SK-N-SH treated with all-trans-retinoic acid at 6 μM for 48 hours (cell line): Measurements from ENCODE around the gene WDR20.

Source experiments
- ATAC-seq: fragments of 200-7000 bp; cut with Tn5 transposase; 3 replicates; pipeline ENCODE4 v1.9.1; 2020; ENCODE audit warnings: mild to moderate bottlenecking, moderate library complexity
- ARNTL ChIP-seq: fragments of 450-650 bp; formaldehyde crosslinking; IDR thresholded peaks from 2 replicates; pipeline ENCODE4 v1.5.0; 2020; ENCODE audit warnings: low read depth, mild to moderate bottlenecking, moderate library complexity, borderline replicate concordance
- BACH2 ChIP-seq: fragments of 250-450 bp; sonication (Bioruptor Pico); IDR thresholded peaks from 2 replicates; pipeline ENCODE4 v1.9.0; 2021; ENCODE audit warnings: mild to moderate bottlenecking, borderline replicate concordance
- CSRNP3 ChIP-seq: fragments of 250-450 bp; sonication (Bioruptor Pico); IDR thresholded peaks from 2 replicates; pipeline ENCODE4 v1.5.1; 2021; ENCODE audit warnings: mild to moderate bottlenecking, moderate library complexity
- ESRRG ChIP-seq: fragments of 250-450 bp; sonication (Bioruptor Pico); IDR thresholded peaks from 2 replicates; pipeline ENCODE4 v1.6.1; 2021; ENCODE audit warnings: mild to moderate bottlenecking
- GLIS3 ChIP-seq: fragments of 250-450 bp; sonication (Bioruptor Pico); IDR thresholded peaks from 2 replicates; pipeline ENCODE4 v1.5.0; 2020; ENCODE audit warnings: mild to moderate bottlenecking, moderate library complexity
- ISL1 ChIP-seq: fragments of 250-450 bp; sonication (Bioruptor Pico); IDR thresholded peaks from 2 replicates; pipeline ENCODE4 v2.1.2; 2022; ENCODE audit warnings: mild to moderate bottlenecking, moderate library complexity
- OSR1 ChIP-seq: fragments of 250-450 bp; sonication (Bioruptor Pico); IDR thresholded peaks from 2 replicates; pipeline ENCODE4 v1.8.0; 2022; ENCODE audit warnings: moderate library complexity, mild to moderate bottlenecking, inconsistent platforms
- POU6F1 ChIP-seq: fragments of 250-450 bp; sonication (Bioruptor Pico); IDR thresholded peaks from 2 replicates; pipeline ENCODE4 v1.8.0; 2021; ENCODE audit warnings: low read depth, mild to moderate bottlenecking, moderate library complexity, borderline replicate concordance
- RARB ChIP-seq: fragments of 250-450 bp; sonication (Bioruptor Pico); IDR thresholded peaks from 2 replicates; pipeline ENCODE4 v1.8.0; 2021; ENCODE audit warnings: mild to moderate bottlenecking, moderate library complexity
- SNAI2 ChIP-seq: fragments of 250-450 bp; sonication (Bioruptor Pico); IDR thresholded peaks from 2 replicates; pipeline ENCODE4 v1.5.0; 2020; ENCODE audit warnings: mild to moderate bottlenecking, moderate library complexity
- TCF4 ChIP-seq: fragments of 250-450 bp; sonication (Bioruptor Pico); IDR thresholded peaks from 2 replicates; pipeline ENCODE4 v1.8.0; 2021; ENCODE audit warnings: mild to moderate bottlenecking, moderate library complexity, borderline replicate concordance
- TOX ChIP-seq: fragments of 250-450 bp; sonication (Bioruptor Pico); IDR thresholded peaks from 2 replicates; pipeline ENCODE4 v1.8.0; 2021; ENCODE audit warnings: mild to moderate bottlenecking, moderate library complexity, borderline replicate concordance
- ZC3H10 ChIP-seq: fragments of 250-450 bp; sonication (Bioruptor Pico); IDR thresholded peaks from 2 replicates; pipeline ENCODE4 v1.5.1; 2021; ENCODE audit warnings: mild to moderate bottlenecking, moderate library complexity
- ZFP3 ChIP-seq: fragments of 250-450 bp; sonication (Bioruptor Pico); IDR thresholded peaks from 2 replicates; pipeline ENCODE4 v1.5.0; 2020; ENCODE audit warnings: mild to moderate bottlenecking, moderate library complexity
- ZFP30 ChIP-seq: fragments of 450-650 bp; formaldehyde crosslinking; IDR thresholded peaks from 2 replicates; pipeline ENCODE4 v1.5.0; 2022; ENCODE audit warnings: mild to moderate bottlenecking, moderate library complexity
- ZNF565 ChIP-seq: fragments of 450-650 bp; formaldehyde crosslinking; conservative IDR thresholded peaks from 2 replicates; pipeline ENCODE4 v1.5.0; 2020; ENCODE audit warnings: low read depth, mild to moderate bottlenecking, moderate library complexity
- ZNF70 ChIP-seq: fragments of 450-650 bp; formaldehyde crosslinking; IDR thresholded peaks from 2 replicates; pipeline ENCODE4 v1.5.0; 2020; ENCODE audit warnings: mild to moderate bottlenecking, moderate library complexity
- ZNF8 ChIP-seq: fragments of 450-650 bp; formaldehyde crosslinking; IDR thresholded peaks from 2 replicates; pipeline ENCODE4 v1.5.0; 2020; ENCODE audit warnings: mild to moderate bottlenecking, moderate library complexity
- TF ChIP-seq, protein P1 (sequence below): fragments of 250-450 bp; sonication (Bioruptor Pico); IDR thresholded peaks from 2 replicates; pipeline ENCODE4 v1.8.0; 2020; ENCODE audit warnings: mild to moderate bottlenecking, moderate library complexity, borderline replicate concordance
- TF ChIP-seq, protein P2 (sequence below): fragments of 250-450 bp; sonication (Bioruptor Pico); IDR thresholded peaks from 2 replicates; pipeline ENCODE4 v1.5.0; 2020; ENCODE audit warnings: mild to moderate bottlenecking, moderate library complexity

WDR20 gene

DNA sequence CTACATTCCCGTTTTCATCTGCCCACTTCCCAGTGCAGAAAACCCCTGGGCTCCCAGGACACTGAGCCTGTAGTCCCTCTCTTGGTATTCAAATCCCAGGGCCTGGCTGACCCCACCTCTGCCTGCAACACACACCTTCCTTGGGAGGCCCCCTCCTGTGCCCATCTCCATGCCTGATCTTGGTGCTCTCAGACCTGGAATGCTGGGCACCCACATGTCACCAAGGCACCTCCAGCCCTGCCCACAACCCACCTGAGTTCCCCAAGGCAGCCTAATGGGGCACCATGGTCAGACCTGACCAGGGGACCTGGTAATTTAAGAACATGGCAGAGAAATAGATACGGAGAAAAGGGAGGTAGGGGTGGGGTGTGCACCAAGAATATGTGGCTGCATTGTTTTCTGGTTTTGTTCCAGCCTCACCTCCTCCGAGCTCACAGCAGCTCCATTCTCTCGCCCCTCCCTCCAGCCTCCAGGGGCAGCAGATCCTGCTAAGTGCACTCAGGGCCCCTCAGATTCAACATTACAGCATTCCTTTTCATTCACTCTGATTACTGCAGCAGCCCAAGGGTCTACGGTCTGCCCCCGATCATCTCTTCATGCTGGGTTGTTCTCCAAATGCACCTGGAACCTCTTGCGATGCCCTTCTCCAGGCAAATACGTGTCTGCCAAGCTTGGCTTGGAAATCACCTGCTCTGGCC, 43.7 kb upstream of the WDR20 start:
- peak; percentile 61 for ATAC-seq
- TF ChIP-seq SNAI2 (CRISPR knock-in tag) = no peak
- no peak for TF ChIP-seq ZFP3
- TF ChIP-seq ESRRG (CRISPR knock-in tag) = no peak
- TF ChIP-seq, protein P1, sequence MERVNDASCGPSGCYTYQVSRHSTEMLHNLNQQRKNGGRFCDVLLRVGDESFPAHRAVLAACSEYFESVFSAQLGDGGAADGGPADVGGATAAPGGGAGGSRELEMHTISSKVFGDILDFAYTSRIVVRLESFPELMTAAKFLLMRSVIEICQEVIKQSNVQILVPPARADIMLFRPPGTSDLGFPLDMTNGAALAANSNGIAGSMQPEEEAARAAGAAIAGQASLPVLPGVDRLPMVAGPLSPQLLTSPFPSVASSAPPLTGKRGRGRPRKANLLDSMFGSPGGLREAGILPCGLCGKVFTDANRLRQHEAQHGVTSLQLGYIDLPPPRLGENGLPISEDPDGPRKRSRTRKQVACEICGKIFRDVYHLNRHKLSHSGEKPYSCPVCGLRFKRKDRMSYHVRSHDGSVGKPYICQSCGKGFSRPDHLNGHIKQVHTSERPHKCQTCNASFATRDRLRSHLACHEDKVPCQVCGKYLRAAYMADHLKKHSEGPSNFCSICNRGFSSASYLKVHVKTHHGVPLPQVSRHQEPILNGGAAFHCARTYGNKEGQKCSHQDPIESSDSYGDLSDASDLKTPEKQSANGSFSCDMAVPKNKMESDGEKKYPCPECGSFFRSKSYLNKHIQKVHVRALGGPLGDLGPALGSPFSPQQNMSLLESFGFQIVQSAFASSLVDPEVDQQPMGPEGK = no peak
- TF ChIP-seq, all 23 proteins: peak for 0

DNA sequence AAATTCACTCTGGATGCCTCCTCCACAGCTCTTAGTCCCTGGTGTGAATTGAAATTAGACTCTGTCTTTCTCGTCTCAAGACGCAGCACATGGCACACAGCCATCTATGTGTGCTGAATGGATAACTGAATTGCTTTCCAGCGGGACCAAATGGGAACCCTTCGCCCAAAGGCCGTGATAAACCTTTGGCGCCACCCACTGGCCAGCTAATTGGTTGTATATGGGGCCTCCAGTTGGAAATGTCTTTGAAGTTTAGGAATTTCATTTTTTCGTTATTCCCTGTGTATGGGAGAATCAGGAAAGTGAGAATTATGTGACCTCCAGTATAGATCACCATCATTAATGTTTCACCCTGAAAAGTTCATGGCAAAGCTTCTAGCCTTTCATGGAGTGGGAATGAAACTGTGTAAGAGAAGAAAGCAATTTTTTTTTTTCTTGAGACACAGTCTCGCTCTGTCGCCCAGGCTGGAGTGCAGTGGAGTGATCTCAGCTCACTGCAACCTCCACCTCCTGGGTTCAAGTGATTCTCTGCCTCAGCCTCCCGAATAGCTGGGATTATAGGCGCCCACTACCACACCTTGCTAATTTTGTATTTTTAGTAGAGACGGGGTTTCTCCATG, 43.0 kb upstream of the WDR20 start:
- ATAC-seq = peak; percentile 96
- TF ChIP-seq BACH2 (no peak), TCF4 (CRISPR knock-in tag) (no peak)

- no peak for ATAC-seq
- no peak for TF ChIP-seq TCF4 (CRISPR knock-in tag)
- TF ChIP-seq, protein P2, sequence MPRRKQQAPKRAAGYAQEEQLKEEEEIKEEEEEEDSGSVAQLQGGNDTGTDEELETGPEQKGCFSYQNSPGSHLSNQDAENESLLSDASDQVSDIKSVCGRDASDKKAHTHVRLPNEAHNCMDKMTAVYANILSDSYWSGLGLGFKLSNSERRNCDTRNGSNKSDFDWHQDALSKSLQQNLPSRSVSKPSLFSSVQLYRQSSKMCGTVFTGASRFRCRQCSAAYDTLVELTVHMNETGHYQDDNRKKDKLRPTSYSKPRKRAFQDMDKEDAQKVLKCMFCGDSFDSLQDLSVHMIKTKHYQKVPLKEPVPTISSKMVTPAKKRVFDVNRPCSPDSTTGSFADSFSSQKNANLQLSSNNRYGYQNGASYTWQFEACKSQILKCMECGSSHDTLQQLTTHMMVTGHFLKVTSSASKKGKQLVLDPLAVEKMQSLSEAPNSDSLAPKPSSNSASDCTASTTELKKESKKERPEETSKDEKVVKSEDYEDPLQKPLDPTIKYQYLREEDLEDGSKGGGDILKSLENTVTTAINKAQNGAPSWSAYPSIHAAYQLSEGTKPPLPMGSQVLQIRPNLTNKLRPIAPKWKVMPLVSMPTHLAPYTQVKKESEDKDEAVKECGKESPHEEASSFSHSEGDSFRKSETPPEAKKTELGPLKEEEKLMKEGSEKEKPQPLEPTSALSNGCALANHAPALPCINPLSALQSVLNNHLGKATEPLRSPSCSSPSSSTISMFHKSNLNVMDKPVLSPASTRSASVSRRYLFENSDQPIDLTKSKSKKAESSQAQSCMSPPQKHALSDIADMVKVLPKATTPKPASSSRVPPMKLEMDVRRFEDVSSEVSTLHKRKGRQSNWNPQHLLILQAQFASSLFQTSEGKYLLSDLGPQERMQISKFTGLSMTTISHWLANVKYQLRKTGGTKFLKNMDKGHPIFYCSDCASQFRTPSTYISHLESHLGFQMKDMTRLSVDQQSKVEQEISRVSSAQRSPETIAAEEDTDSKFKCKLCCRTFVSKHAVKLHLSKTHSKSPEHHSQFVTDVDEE = no peak
- TF ChIP-seq OSR1 (CRISPR knock-in tag) = no peak
- no peak for TF ChIP-seq ZC3H10 (CRISPR knock-in tag)
- no peak for TF ChIP-seq TOX (CRISPR knock-in tag)
- no peak for TF ChIP-seq SNAI2 (CRISPR knock-in tag)
- no peak for TF ChIP-seq ZNF565 (CRISPR knock-in tag)
- no peak for TF ChIP-seq BACH2
- no peak for TF ChIP-seq ISL1 (CRISPR knock-in tag)
- TF ChIP-seq RARB (CRISPR knock-in tag) = no peak
- no peak for TF ChIP-seq CSRNP3 (CRISPR knock-in tag)
- no peak for TF ChIP-seq ZNF70 (CRISPR knock-in tag)
- TF ChIP-seq GLIS3 (CRISPR knock-in tag) = no peak
- TF ChIP-seq ZNF8 (CRISPR knock-in tag) = no peak
- TF ChIP-seq ARNTL (CRISPR knock-in tag) = no peak
- TF ChIP-seq ESRRG (CRISPR knock-in tag) = no peak
- no peak for TF ChIP-seq ZFP30
- no peak for TF ChIP-seq ZFP3
- no peak for TF ChIP-seq POU6F1 (CRISPR knock-in tag)
Observed at GRCh38 chr14:102097441-102098135, 42.1 kb upstream of the WDR20 start.
